ENCODE results near the gene LOXHD1.

The LOXHD1 gene

GRCh38 chr18:46622451-46622850 lies 34.6 kb downstream of the LOXHD1 start:
- Histone ChIP-seq H3K4me2 (ENCODE audit: insufficient read depth, low read length) (0 out of 2 replicates have a peak overlapping the region, but pooled peaks have one; percentile 56), H3K4me1 (ENCODE audit: insufficient read depth, low read length) (peaks cover 57% of the 10 kb centered on the region), H3K4me3 (ENCODE audit: low read depth in 1 of 2, low read length in 2 of 2) (no peak overlapping the region), H4K20me1 (ENCODE audit: insufficient read depth, low read length) (no peaks in the 10 kb centered on the region), H3K36me3 (ENCODE audit: insufficient read depth, low read length) (no peaks in the 10 kb centered on the region), H3K9ac (ENCODE audit: low read depth, low read length) (peak overlapping the region; percentile 10; the same call in 1 of the 2 replicates), H3K9me3 (ENCODE audit: insufficient read depth, low read length, severe bottlenecking) (no peaks in the 10 kb centered on the region), H3K27ac (ENCODE audit: low read length) (peak overlapping the region; percentile 95), H3K27me3 (ENCODE audit: insufficient read depth, low read length, poor library complexity) (no peaks in the 10 kb centered on the region), H3K79me2 (ENCODE audit: insufficient read depth, low read length) (no peaks in the 10 kb centered on the region), H2AFZ (ENCODE audit: low read depth, low read length) (peak overlapping the region; percentile 37; the same call in 1 of the 2 replicates)
- TF ChIP-seq EZH2 (IDR thresholded peaks at IDR 0.05; ENCODE audit: borderline replicate concordance, low read depth, low read length, severe bottlenecking) (no peak), CTCF (IDR thresholded peaks at IDR 0.05; ENCODE audit: borderline replicate concordance, extremely low read depth, low read length, poor library complexity, severe bottlenecking) (no peak)
- ATAC-seq (ENCODE audit: insufficient read depth, low read depth) (no peak), DNase-seq (no peak)

- Histone ChIP-seq H3K4me3 (ENCODE audit: low read depth in 1 of 2, low read length in 2 of 2) (no peak overlapping the region), H3K4me2 (ENCODE audit: insufficient read depth, low read length) (no peak overlapping the region), H2AFZ (ENCODE audit: low read depth, low read length) (no peak overlapping the region), H3K36me3 (ENCODE audit: insufficient read depth, low read length) (no peaks in the 10 kb centered on the region), H3K9ac (ENCODE audit: low read depth, low read length) (no peak overlapping the region), H3K9me3 (ENCODE audit: insufficient read depth, low read length, severe bottlenecking) (no peaks in the 10 kb centered on the region), H4K20me1 (ENCODE audit: insufficient read depth, low read length) (no peaks in the 10 kb centered on the region), H3K4me1 (ENCODE audit: insufficient read depth, low read length) (peaks cover 57% of the 10 kb centered on the region), H3K27ac (ENCODE audit: low read length) (peak overlapping the region; percentile 95), H3K79me2 (ENCODE audit: insufficient read depth, low read length) (no peaks in the 10 kb centered on the region), H3K27me3 (ENCODE audit: insufficient read depth, low read length, poor library complexity) (no peaks in the 10 kb centered on the region)
- DNase-seq (no peak), ATAC-seq (ENCODE audit: insufficient read depth, low read depth) (no peak)
- TF ChIP-seq CTCF (IDR thresholded peaks at IDR 0.05; ENCODE audit: borderline replicate concordance, extremely low read depth, low read length, poor library complexity, severe bottlenecking) (no peak), EZH2 (IDR thresholded peaks at IDR 0.05; ENCODE audit: borderline replicate concordance, low read depth, low read length, severe bottlenecking) (no peak)
Measured at GRCh38 chr18:46621871-46622270, 35.1 kb downstream of the LOXHD1 start.

GRCh38 chr18:46621111-46621766 lies 35.8 kb downstream of the LOXHD1 start:
- H4K20me1 ChIP-seq (ENCODE audit: insufficient read depth, low read length), result no peaks in the 10 kb centered on the region
- no peak for ATAC-seq (ENCODE audit: insufficient read depth, low read depth)
- H2AFZ ChIP-seq (ENCODE audit: low read depth, low read length), result no peak overlapping the region

More at GRCh38 chr18:46621111-46621766, 35.8 kb downstream of the LOXHD1 start:
- Histone ChIP-seq H3K4me2 (ENCODE audit: insufficient read depth, low read length) (no peak overlapping the region), H3K36me3 (ENCODE audit: insufficient read depth, low read length) (no peaks in the 10 kb centered on the region), H3K4me1 (ENCODE audit: insufficient read depth, low read length) (peaks cover 57% of the 10 kb centered on the region), H3K27ac (ENCODE audit: low read length) (peak overlapping the region; percentile 95), H3K27me3 (ENCODE audit: insufficient read depth, low read length, poor library complexity) (no peaks in the 10 kb centered on the region), H3K9me3 (ENCODE audit: insufficient read depth, low read length, severe bottlenecking) (no peaks in the 10 kb centered on the region), H3K4me3 (ENCODE audit: low read depth in 1 of 2, low read length in 2 of 2) (no peak overlapping the region), H3K79me2 (ENCODE audit: insufficient read depth, low read length) (no peaks in the 10 kb centered on the region), H3K9ac (ENCODE audit: low read depth, low read length) (no peak overlapping the region)
- no peak for TF ChIP-seq EZH2 (IDR thresholded peaks at IDR 0.05; ENCODE audit: borderline replicate concordance, low read depth, low read length, severe bottlenecking)
- TF ChIP-seq CTCF (IDR thresholded peaks at IDR 0.05; ENCODE audit: borderline replicate concordance, extremely low read depth, low read length, poor library complexity, severe bottlenecking), result no peak
- no peak for DNase-seq
